ENCODE results near the gene DENND4C. TPM values are rescaled to one million over a fixed set of nuclear protein-coding genes. Genes with fewer than 3 reads are reported as not detected.

Gene DENND4C
- total RNA-seq, 8 experiments from 2014 or later = 20.2 to 56.4 (median 30.4) TPM

DNA sequence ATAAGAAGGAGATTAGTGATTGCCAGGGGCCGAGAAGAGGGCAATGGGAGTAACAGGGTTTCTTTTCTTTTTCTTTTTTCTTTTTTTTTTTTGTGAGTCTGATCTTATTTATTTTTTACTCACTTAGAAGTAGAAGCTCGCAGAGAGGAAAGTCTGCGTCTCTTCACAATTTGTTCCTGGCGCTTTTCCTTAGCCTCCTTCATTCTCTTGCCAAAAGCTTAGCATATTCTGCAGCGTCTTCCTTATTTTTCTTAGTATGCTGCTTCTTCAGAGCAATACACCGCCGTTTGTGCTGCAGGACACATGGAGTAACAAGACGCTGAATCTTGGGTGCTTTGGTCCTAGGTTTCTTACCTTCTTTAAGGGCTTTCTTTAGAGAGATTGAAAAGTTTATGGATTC is 30.3 kb upstream of the DENND4C start:
- 16 to 100% (median 80%) methylated on average over 1 to 8 of the region's 8 CpGs for whole genome bisulfite sequencing, 10 experiments
- ATAC-seq (replicated peaks in 6 of 8) = no peak
- in situ Hi-C loops (cut with MboI; ENCODE audit: low pct_unique_long_range_greater_than_20kb in 2 of 9, low sequenced_read_pairs in 9 of 9, unreplicated experiment in 9 of 9) = no loop called here
- Histone ChIP-seq H3K4me3 (no peak overlapping the region), H3K27ac (no peak overlapping the region), H3K4me1 (replicated peaks in 1 of 2) (peaks cover 0 to 5% of the 10 kb centered on the region in 2 donors)

DNA sequence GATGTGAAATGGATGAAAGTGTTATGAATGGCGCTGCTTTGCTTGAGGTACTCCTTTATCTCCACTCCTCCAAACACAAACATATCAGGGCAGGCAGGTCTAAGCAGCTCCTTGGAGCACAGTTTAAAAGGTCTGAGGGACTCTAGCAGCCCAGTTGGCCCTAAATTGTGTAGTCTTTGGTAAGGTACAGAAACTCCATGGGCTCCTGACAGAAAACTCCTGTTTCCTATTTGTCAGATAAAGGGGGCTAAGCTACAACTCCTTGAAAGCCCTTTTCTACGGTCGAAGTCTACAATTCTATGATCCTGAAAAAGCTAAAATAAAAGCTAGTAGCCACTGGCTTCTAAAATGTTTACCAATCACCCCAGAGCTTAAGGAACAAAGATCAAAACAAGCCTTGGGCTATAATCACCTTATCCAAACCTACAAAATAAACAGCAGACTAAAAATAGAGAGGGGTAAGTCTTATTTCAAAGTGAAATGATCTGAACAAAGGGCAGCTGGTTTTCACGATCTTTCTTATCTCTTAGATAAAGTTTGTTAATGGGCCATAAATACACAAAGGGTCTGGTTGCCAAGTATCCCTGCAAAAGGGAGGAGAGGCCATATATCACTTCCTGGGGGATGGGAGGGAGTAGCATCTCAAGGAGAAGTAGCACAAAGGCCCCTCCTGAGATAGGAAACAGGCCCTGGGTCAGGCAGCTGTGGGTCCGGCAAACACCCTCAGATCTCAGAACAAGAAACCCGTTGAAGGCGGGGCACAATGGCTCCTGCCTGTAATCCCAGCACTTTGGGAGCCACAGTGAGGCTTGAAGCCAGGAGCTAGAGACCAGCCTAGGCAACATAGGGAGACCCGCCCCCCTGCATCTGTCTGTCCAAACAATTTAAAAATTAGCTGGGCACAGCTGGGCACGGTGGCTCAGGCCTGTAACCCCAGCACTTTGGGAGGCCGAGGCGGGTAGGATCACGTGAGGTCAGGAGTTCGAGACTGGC is 28.3 kb upstream of the DENND4C start:
- Histone ChIP-seq H3K27ac (no peak overlapping the region), H3K4me3 (no peak overlapping the region), H3K4me1 (replicated peaks in 1 of 2) (peaks cover 0 to 5% of the 10 kb centered on the region in 2 donors)
- peak in 1 of 8 experiments; percentile 31 for ATAC-seq (replicated peaks in 6 of 8)
- WGBS, 10 experiments = 24 to 74% (median 52%) methylated on average over 3 to 11 of the region's 13 CpGs; no CpG with 5 or more reads in 2 of the 10 experiments
- in situ Hi-C loops (cut with MboI; ENCODE audit: low pct_unique_long_range_greater_than_20kb in 2 of 9, low sequenced_read_pairs in 9 of 9, unreplicated experiment in 9 of 9) = no loop called here

DNA sequence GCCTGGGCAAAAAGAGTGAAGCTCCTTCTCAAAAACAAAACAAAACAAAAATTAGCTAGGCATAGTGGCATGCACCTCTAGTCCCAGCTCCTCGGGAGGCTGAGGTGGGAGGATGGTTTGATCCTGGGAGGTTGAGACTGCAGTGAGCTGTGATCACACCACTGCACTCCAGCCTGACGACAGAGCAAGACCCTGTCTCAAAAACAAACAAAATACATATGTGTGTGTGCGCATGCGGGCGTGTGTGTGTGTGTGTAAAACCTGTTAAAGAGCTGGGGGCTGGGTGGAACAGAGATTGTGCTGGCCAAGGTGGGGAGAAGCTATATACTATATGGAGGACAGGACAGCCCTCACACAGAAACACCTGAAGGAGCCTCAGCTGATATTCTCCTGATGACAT is 27.4 kb upstream of the DENND4C start:
- 67 to 100% (median 98%) methylated on average over 1 to 5 of the region's 5 CpGs; no CpG with 5 or more reads in 6 of the 10 experiments for WGBS, 10 experiments
- no peak overlapping the region for H3K4me3 ChIP-seq
- no peak for ATAC-seq (replicated peaks in 6 of 8)
- peaks cover 0 to 5% of the 10 kb centered on the region in 2 donors for H3K4me1 ChIP-seq (replicated peaks in 1 of 2)
- no peak overlapping the region for H3K27ac ChIP-seq
- in situ Hi-C loops (cut with MboI; ENCODE audit: low pct_unique_long_range_greater_than_20kb in 2 of 9, low sequenced_read_pairs in 9 of 9, unreplicated experiment in 9 of 9) = no loop called here

DNA sequence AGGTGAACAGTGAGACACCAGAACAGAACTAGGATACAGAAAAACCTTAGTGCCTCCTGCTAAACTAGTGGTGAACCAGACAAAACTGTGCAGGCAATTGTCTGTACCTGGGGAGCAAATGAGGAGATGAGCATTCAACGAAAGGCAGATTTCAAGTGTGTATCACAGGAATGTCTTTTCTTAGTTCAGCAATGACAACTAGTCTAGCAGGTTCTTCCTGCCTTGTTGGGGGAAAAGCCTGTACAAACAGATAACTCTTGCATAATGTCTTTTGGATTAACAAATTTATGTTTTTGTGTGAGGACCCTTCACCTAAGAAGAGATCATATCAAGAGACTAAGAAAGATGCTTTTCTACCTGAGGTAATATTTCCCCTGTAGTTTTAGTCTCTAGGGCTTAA is 21.8 kb upstream of the DENND4C start:
- in situ Hi-C loops (cut with MboI; ENCODE audit: low pct_unique_long_range_greater_than_20kb in 2 of 9, low sequenced_read_pairs in 9 of 9, unreplicated experiment in 9 of 9) = no loop called here
- no peak overlapping the region for H3K4me3 ChIP-seq
- H3K4me1 ChIP-seq (replicated peaks in 1 of 2) = no peaks in the 10 kb centered on the region
- 0 to 83% (median 64%) methylated on average over 1 of the region's 1 CpG; no CpG with 5 or more reads in 6 of the 10 experiments for WGBS, 10 experiments
- H3K27ac ChIP-seq = no peak overlapping the region
- no peak for ATAC-seq (replicated peaks in 6 of 8)

DNA sequence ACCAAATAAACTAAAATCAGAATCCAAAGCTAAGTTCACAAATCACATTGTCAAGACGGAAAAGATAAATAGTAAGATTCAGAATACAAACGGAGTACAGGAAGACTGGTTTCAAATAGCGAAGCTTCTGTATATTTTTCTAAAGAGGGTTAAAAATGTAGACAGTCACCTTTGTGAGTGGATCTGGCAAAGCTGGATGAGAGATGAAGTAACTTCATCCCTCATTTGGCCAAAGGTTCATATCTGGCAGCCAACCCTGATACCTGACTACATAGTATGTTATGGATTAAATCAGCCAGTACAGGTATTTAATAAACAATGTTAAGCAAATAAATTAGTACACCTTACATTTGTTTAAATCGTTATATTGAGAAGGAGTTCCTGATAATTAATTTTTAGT is 21.3 kb upstream of the DENND4C start:
- no peak overlapping the region for H3K27ac ChIP-seq
- ATAC-seq (replicated peaks in 6 of 8) = no peak

DNA sequence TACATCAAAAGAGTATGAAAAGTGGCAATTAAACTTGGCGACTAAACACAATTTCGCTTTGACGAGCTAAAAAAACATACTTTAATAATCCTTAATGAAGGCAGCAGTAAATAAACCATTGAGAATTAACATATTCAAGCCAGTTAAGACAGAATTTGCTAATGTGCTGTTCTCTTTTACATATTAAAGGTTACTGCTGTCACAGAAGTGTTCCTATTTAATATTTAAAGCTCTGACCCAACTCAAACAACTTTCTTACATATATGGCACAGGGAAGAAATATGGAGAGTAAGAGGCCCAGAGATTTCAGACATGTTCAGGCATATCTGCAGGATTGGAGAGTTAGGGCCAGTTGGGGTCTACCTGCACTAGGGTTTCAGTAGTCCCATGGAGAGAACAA is 16.7 kb upstream of the DENND4C start:
- Histone ChIP-seq H3K4me3 (no peak overlapping the region), H3K27ac (no peak overlapping the region), H3K4me1 (replicated peaks in 1 of 2) (no peaks in the 10 kb centered on the region)
- in situ Hi-C loops (cut with MboI; ENCODE audit: low pct_unique_long_range_greater_than_20kb in 2 of 9, low sequenced_read_pairs in 9 of 9, unreplicated experiment in 9 of 9) = no loop called here
- peak in 3 of 8 experiments; percentile 41 to 66 (median 58) for ATAC-seq (replicated peaks in 6 of 8)
- WGBS, 10 experiments = 38 to 100% (median 89%) methylated on average over 1 to 3 of the region's 3 CpGs

More for the DNA sequence above, 21.3 kb upstream of the DENND4C start:
- in situ Hi-C loops (cut with MboI; ENCODE audit: low pct_unique_long_range_greater_than_20kb in 2 of 9, low sequenced_read_pairs in 9 of 9, unreplicated experiment in 9 of 9) = no loop called here
- H3K4me1 ChIP-seq (replicated peaks in 1 of 2) = no peaks in the 10 kb centered on the region
- 13 to 100% (median 84%) methylated on average over 3 to 4 of the region's 4 CpGs; no CpG with 5 or more reads in 1 of the 10 experiments for WGBS, 10 experiments
- no peak overlapping the region for H3K4me3 ChIP-seq

DNA sequence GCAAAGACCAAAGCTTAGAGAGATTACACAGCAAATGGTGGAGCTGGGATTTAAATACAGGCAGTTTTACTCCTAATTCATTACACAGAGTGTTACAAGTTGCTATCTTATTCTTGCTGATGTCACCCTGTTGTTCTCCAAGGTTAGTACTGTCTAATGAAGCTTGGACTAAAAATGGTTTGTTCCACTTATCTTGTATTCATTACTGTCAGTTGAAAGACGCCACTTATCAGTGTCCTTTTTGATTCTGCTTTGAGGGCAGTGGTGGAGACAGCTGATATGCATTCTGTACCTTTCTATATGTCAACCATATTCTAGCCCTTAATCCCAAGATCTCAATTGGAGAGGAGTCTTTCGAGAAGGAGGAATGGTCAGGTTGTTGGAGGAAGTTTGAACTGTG is 14.0 kb upstream of the DENND4C start:
- no peak for ATAC-seq (replicated peaks in 6 of 8)
- Histone ChIP-seq H3K27ac (no peak overlapping the region), H3K4me1 (replicated peaks in 1 of 2) (no peaks in the 10 kb centered on the region), H3K4me3 (no peak overlapping the region)
- in situ Hi-C loops (cut with MboI; ENCODE audit: low pct_unique_long_range_greater_than_20kb in 2 of 9, low sequenced_read_pairs in 9 of 9, unreplicated experiment in 9 of 9) = no loop called here
- 45 to 100% (median 86%) methylated on average over 1 to 2 of the region's 2 CpGs; no CpG with 5 or more reads in 1 of the 10 experiments for WGBS, 10 experiments

DNA sequence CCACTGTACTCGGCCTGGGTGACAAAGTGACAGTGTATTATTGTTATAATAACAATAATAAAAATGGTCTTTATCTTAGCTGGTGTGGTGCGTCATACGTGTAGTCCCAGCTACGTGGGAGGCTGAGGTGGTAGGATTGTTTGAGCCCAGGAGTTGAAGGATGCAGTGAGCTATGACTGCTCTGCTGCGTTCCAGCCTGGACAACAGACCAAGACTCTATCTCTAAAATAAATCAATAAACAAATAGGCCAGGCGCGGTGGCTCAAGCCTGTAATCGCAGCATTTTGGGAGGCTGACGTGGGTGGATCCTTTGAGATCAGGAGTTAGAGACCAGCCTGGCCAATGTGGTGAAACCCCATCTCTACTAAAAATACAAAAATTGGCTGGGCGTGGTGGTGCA is 9.2 kb upstream of the DENND4C start:
- H3K27ac ChIP-seq = no peak overlapping the region
- H3K4me3 ChIP-seq = no peak overlapping the region
- WGBS, 10 experiments = 79 to 100% (median 84%) methylated on average over 1 to 9 of the region's 10 CpGs; no CpG with 5 or more reads in 1 of the 10 experiments
- in situ Hi-C loops (cut with MboI; ENCODE audit: low pct_unique_long_range_greater_than_20kb in 2 of 9, low sequenced_read_pairs in 9 of 9, unreplicated experiment in 9 of 9) = no loop called here
- no peaks in the 10 kb centered on the region for H3K4me1 ChIP-seq (replicated peaks in 1 of 2)
- ATAC-seq (replicated peaks in 6 of 8) = no peak

DNA sequence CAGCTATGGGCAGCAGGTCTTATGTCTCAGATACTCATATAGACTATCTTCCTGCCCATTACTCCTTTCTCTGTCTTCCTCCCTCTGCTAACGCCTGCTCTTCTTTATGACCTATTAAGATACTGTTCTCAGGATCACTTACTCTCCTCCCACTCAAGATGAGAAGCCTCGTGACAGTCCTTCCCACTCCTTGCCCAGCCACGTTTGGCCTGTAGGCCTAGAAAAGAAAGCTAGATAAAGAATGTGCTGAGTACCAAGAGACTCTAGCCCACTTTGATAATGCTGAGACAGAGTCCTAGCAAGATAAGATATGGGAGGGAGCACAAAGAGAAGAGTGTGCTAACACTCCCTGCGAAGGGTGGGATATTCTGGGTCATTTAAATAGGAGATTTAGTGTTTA is 6.8 kb upstream of the DENND4C start:
- 59 to 100% (median 88%) methylated on average over 1 to 4 of the region's 4 CpGs; no CpG with 5 or more reads in 1 of the 10 experiments for WGBS, 10 experiments

DNA sequence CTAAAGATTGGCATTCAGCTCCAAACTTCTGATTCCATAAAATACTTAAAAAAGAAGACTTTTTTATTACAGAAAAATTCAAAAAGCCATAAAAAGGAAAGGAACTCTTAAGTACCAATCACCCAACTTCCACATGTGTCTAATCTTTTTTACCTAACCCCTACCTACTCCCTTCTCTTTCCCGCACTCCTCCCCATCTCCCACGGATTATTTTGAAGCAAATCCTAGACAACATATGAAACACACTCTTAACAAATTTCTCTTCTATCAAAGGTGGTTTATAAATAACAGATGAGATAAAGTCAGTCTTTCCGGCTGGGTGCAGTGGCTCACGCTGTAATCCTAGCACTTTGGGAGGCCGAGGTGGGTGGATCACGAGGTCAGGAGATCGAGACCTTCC is 5.9 kb upstream of the DENND4C start:
- WGBS, 10 experiments = 79 to 100% (median 94%) methylated on average over 1 to 6 of the region's 7 CpGs; no CpG with 5 or more reads in 2 of the 10 experiments
- no peaks in the 10 kb centered on the region for H3K4me1 ChIP-seq (replicated peaks in 1 of 2)
- in situ Hi-C loops (cut with MboI; ENCODE audit: low pct_unique_long_range_greater_than_20kb in 2 of 9, low sequenced_read_pairs in 9 of 9, unreplicated experiment in 9 of 9) = no loop called here
- no peak overlapping the region for H3K27ac ChIP-seq
- ATAC-seq (replicated peaks in 6 of 8) = no peak
- no peak overlapping the region for H3K4me3 ChIP-seq

More for the DNA sequence above, 6.8 kb upstream of the DENND4C start:
- Histone ChIP-seq H3K4me1 (replicated peaks in 1 of 2) (no peaks in the 10 kb centered on the region), H3K27ac (no peak overlapping the region), H3K4me3 (no peak overlapping the region)
- in situ Hi-C loops (cut with MboI; ENCODE audit: low pct_unique_long_range_greater_than_20kb in 2 of 9, low sequenced_read_pairs in 9 of 9, unreplicated experiment in 9 of 9) = no loop called here
- no peak for ATAC-seq (replicated peaks in 6 of 8)

DNA sequence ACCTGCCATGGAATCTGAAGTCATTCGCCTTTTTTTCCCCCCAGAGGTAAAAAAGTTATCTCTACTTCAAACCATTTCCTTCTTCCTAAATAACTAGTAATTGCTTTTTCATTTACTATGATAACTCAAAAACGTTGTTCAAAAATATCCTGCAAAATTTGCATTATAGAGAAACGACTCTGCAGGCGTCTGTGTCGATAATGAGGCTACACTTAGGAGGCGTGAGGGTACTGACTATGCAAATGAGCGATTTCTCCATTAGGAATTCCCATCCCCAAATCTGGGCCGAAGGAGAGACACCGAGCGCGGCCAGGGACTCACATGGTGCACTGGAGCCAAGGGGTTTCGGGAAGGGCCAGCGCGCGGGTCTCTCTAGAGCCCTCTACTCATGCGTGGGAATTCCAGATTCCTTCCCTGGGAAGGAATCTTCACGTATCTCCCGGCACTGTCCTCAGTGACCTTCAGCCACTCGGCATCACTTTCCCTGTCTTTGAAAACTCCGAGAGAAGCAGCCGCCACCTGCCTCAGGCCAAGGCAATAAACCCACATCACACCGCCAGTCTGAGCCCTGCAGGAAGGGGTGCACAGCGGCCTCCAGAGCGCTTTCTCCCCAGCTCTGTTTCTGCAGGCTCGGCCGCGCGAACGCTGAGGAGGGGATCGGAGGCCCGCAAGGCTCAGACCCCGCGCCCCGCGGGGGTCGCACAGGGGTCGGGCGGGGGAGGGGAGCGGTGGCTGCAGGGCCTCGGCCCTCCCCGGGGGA is 718 bp upstream of the DENND4C start:
- ATAC-seq (replicated peaks in 6 of 8) = peak; percentile 48 to 70 (median 65)
- in situ Hi-C loops (cut with MboI; ENCODE audit: low pct_unique_long_range_greater_than_20kb in 2 of 9, low sequenced_read_pairs in 9 of 9, unreplicated experiment in 9 of 9) = no loop called here
- WGBS, 10 experiments = 0 to 9% (median 4%) methylated on average over 5 to 16 of the region's 41 CpGs; no CpG with 5 or more reads in 2 of the 10 experiments
- Histone ChIP-seq H3K4me1 (replicated peaks in 1 of 2) (peaks cover 0 to 10% of the 10 kb centered on the region in 2 donors), H3K4me3 (peak overlapping the region; percentile 68 to 98 (median 89)), H3K27ac (peak overlapping the region; percentile 87 to 95)

DNA sequence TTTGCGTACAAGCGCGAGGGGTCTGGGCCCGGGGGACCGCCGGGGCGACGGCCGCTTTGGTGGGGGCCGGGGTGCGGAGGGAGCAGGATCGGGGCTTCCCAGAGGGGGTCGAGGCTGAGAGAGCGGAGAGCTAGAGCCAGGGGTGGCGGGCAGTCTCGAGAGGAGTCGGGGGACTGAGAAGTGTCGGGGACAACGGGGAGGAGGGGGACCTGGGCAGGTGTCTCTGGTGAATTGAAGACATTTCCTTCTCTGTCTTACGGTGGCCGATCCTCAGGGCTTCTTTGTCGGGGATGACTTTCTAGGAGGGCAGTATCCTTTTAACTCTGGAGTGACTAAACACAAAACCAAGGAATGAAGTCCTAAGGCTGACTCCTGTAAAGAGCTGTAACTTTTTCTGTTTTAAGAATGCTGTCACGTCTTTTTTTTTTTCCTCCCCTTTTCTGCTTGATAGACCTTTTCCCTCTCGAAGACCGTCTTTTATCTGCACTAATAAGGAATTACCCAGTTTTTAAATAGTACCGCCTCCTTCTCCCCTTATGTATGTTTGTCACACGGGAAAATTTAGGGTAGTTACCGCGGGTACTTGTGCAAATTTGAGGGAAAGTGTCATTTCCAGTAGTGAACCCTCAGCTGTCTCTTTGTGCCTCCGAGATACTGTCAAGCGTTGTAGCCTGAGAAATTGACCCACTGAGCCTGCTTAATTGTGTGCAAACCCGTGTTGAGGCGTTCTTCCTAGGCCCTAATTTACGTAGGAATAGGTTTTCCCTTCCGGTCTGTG is 822 bp downstream of the DENND4C start:
- ATAC-seq (replicated peaks in 6 of 8) = peak in 3 of 8 experiments; percentile 1 to 29 (median 2)
- in situ Hi-C loops (cut with MboI; ENCODE audit: low pct_unique_long_range_greater_than_20kb in 2 of 9, low sequenced_read_pairs in 9 of 9, unreplicated experiment in 9 of 9) = no loop called here
- 0 to 3% (median 0%) methylated on average over 3 to 16 of the region's 35 CpGs for WGBS, 10 experiments

More for the DNA sequence above, 822 bp downstream of the DENND4C start:
- peaks cover 0 to 10% of the 10 kb centered on the region in 2 donors for H3K4me1 ChIP-seq (replicated peaks in 1 of 2)
- H3K27ac ChIP-seq = peak overlapping the region; percentile 87 to 95
- H3K4me3 ChIP-seq = peak overlapping the region; percentile 68 to 98 (median 89)
